Loucy (cell line): ENCODE data around the gene HEBP1.

ENCODE experiments used
- CTCF ChIP-seq: fragments of 200-600 bp; sonication (generic); conservative IDR thresholded peaks from 2 replicates; pipeline ENCODE4 v1.5.1; 2014; ENCODE audit warnings: mild to moderate bottlenecking, antibody characterized with exemption, low read length
- EZH2phosphoT487 ChIP-seq: fragments of 200-600 bp; IDR thresholded peaks from 2 replicates; pipeline ENCODE4 v1.6.1; 2018; ENCODE audit warnings: antibody characterized with exemption, mild to moderate bottlenecking, moderate library complexity, borderline replicate concordance

- no peak for TF ChIP-seq CTCF
- no peak for TF ChIP-seq EZH2phosphoT487
These were observed 15.9 kb downstream of the HEBP1 start for GRCh38 chr12:12984149-12984548.
